GM23338 (cell line): ENCODE results near the gene ATP13A2. TPM values are rescaled to one million over a fixed set of nuclear protein-coding genes. Genes with fewer than 3 reads are reported as not detected.

Experiments used
- ATAC-seq: fragments of 200-7000 bp; cut with Tn5 transposase; 3 replicates; pipeline ENCODE4 v1.9.1; 2020
- DNase-seq: peaks from one replicate; pipeline ENCODE4 v3.0.0-alpha.2; 2015; ENCODE audit warnings: low spot score
- H2AFZ ChIP-seq: fragments of 200-600 bp; sonication (generic); 2 replicates; pipeline ENCODE4 v1.8.0; 2016; ENCODE audit warnings: antibody characterized with exemption, mild to moderate bottlenecking, moderate library complexity
- H3F3A ChIP-seq: fragments of 200-600 bp; sonication (generic); replicated peaks from 2 replicates; pipeline ENCODE4 v1.8.0; 2017; ENCODE audit warnings: antibody characterized with exemption, mixed run types, low read depth
- H3K27ac ChIP-seq: fragments of 200-600 bp; sonication (generic); 2 replicates; pipeline ENCODE4 v1.6.1; 2016; ENCODE audit warnings: low read depth
- H3K27me3 ChIP-seq: fragments of 200-600 bp; sonication (generic); 2 replicates; pipeline ENCODE4 v1.8.0; 2016; ENCODE audit warnings: mild to moderate bottlenecking, mixed run types, moderate library complexity; ENCODE audit not compliant: insufficient read depth
- H3K36me3 ChIP-seq: fragments of 200-600 bp; sonication (generic); 2 replicates; pipeline ENCODE4 v1.8.0; 2016; ENCODE audit warnings: mild to moderate bottlenecking; ENCODE audit not compliant: insufficient read depth
- H3K4me1 ChIP-seq: fragments of 200-600 bp; sonication (generic); 2 replicates; pipeline ENCODE4 v1.8.0; 2016; ENCODE audit warnings: mild to moderate bottlenecking, moderate library complexity; ENCODE audit not compliant: insufficient read depth
- H3K4me2 ChIP-seq: fragments of 200-600 bp; sonication (generic); 2 replicates; pipeline ENCODE4 v1.7.1; 2017; ENCODE audit warnings: mixed run types
- H3K4me3 ChIP-seq: fragments of 200-600 bp; sonication (generic); 2 replicates; pipeline ENCODE4 v1.6.1; 2016; ENCODE audit warnings: mixed run types
- H3K79me2 ChIP-seq: fragments of 200-600 bp; sonication (generic); replicated peaks from 2 replicates; pipeline ENCODE4 v1.8.0; 2017; ENCODE audit warnings: mild to moderate bottlenecking; ENCODE audit not compliant: insufficient read depth
- H3K9me2 ChIP-seq: fragments of 200-600 bp; sonication (generic); 2 replicates; pipeline ENCODE4 v1.8.0; 2017; ENCODE audit not compliant: insufficient read depth
- H4K20me1 ChIP-seq: fragments of 200-600 bp; sonication (generic); replicated peaks from 2 replicates; pipeline ENCODE4 v1.8.0; 2017; ENCODE audit warnings: mild to moderate bottlenecking; ENCODE audit not compliant: insufficient read depth
- H3K27ac Mint-ChIP-seq: 2 replicates; pipeline ENCODE4 v1.8.0; 2020; ENCODE audit warnings: inconsistent platforms, mild to moderate bottlenecking, moderate library complexity, mixed read lengths
- H3K27me3 Mint-ChIP-seq: 3 replicates; pipeline ENCODE4 v1.8.0; 2022; ENCODE audit warnings: low read depth, mild to moderate bottlenecking, moderate library complexity, mixed read lengths, inconsistent platforms; ENCODE audit not compliant: insufficient read depth, poor library complexity
- H3K36me3 Mint-ChIP-seq: 3 replicates; pipeline ENCODE4 v1.8.0; 2021; ENCODE audit warnings: low read depth, mild to moderate bottlenecking, inconsistent platforms, moderate library complexity, mixed read lengths
- H3K4me1 Mint-ChIP-seq: 3 replicates; pipeline ENCODE4 v1.8.0; 2020; ENCODE audit warnings: mild to moderate bottlenecking, inconsistent platforms, mixed read lengths
- H3K4me3 Mint-ChIP-seq: 3 replicates; pipeline ENCODE4 v1.8.0; 2021; ENCODE audit warnings: moderate library complexity, mild to moderate bottlenecking, inconsistent platforms, mixed read lengths
- H3K9me3 Mint-ChIP-seq: 3 replicates; pipeline ENCODE4 v1.8.0; 2020; ENCODE audit warnings: moderate library complexity, mild to moderate bottlenecking, inconsistent platforms, mixed read lengths
- CREB1 ChIP-seq: fragments of 250-450 bp; sonication (Bioruptor Pico); IDR thresholded peaks from 2 replicates; pipeline ENCODE4 v1.5.0; 2020; ENCODE audit warnings: low read depth, mild to moderate bottlenecking, moderate library complexity
- CTCF ChIP-seq, 2 experiments: fragments of 200-600 bp in 1 of 2; sonication (generic) in 1 of 2; conservative IDR thresholded peaks; 2 replicates each; pipeline versions ENCODE4 v1.5.1 to v1.6.1; 2016 to 2017; ENCODE audit warnings: antibody characterized with exemption in 2 of 2, low read depth in 2 of 2, mild to moderate bottlenecking in 2 of 2, moderate library complexity in 1 of 2
- ETS1 ChIP-seq: IDR thresholded peaks from 2 replicates; pipeline ENCODE4 v1.6.1; 2016; ENCODE audit warnings: antibody characterized with exemption
- EZH2 ChIP-seq: fragments of 200-600 bp; sonication (generic); IDR thresholded peaks from one replicate; pipeline ENCODE4 v1.8.0; 2017; ENCODE audit warnings: antibody characterized with exemption, mild to moderate bottlenecking, low read depth; ENCODE audit not compliant: unreplicated experiment
- JUNB ChIP-seq: IDR thresholded peaks from one replicate; pipeline ENCODE4 v1.6.1; 2016; ENCODE audit warnings: antibody characterized with exemption; ENCODE audit not compliant: unreplicated experiment
- REST ChIP-seq: IDR thresholded peaks from one replicate; pipeline ENCODE4 v1.6.1; 2018; ENCODE audit warnings: antibody characterized with exemption; ENCODE audit not compliant: unreplicated experiment
- ZNF114 ChIP-seq: fragments of 250-450 bp; sonication (Bioruptor Pico); IDR thresholded peaks from 2 replicates; pipeline ENCODE4 v1.5.0; 2020; ENCODE audit warnings: mild to moderate bottlenecking, moderate library complexity
- ZNF462 ChIP-seq: fragments of 250-450 bp; sonication (Bioruptor Pico); IDR thresholded peaks from 2 replicates; pipeline ENCODE4 v1.5.0; 2020; ENCODE audit warnings: mild to moderate bottlenecking, moderate library complexity
- polyA plus RNA-seq: library from polyadenylated mRNA; unstranded; fragments of >200 nt; fragmentation: Nextera tagmentation; extraction: Ambion mirVana; gene quantifications from 2 replicates; pipeline ENCODE4 v1.2.1, GENCODE V29; 2016
- total RNA-seq: library from RNA; depleted of rRNA; stranded (reverse); fragments of >200 nt; shearing (Covaris generic); gene quantifications from 2 replicates; pipeline ENCODE4 v1.2.3, GENCODE V29; 2014

Gene ATP13A2
- total and polyA plus RNA-seq, 2 experiments from 2014 or later = 30.1 to 87.7 TPM

- Mint-ChIP-seq H3K4me1 (peaks cover 5% of the 10 kb centered on the region), H3K4me3 (no peak overlapping the region), H3K36me3 (peaks cover 16% of the 10 kb centered on the region; the same call in 2 of the 3 replicates), H3K27me3 (peaks cover 6% of the 10 kb centered on the region), H3K9me3 (no peaks in the 10 kb centered on the region), H3K27ac (no peak overlapping the region)
- Histone ChIP-seq H3K4me3 (no peak overlapping the region), H3K79me2 (0 out of 2 replicates have a peak, but pooled peaks cover 2% of the 10 kb centered on the region), H3K27me3 (no peaks in the 10 kb centered on the region), H3K36me3 (peaks cover 13% of the 10 kb centered on the region; the same call in 1 of the 2 replicates), H3K4me2 (no peak overlapping the region), H3K9me2 (no peaks in the 10 kb centered on the region), H3K4me1 (no peaks in the 10 kb centered on the region), H4K20me1 (no peaks in the 10 kb centered on the region), H3K27ac (no peak overlapping the region), H3F3A (peaks cover 15% of the 10 kb centered on the region; the same call in 1 of the 2 replicates), H2AFZ (no peak overlapping the region)
- DNase-seq (no peak), ATAC-seq (no peak)
- TF ChIP-seq ETS1 (no peak), REST (no peak), JUNB (no peak), ZNF114 (CRISPR knock-in tag) (no peak), CREB1 (no peak), ZNF462 (CRISPR knock-in tag) (no peak), EZH2 (no peak), CTCF (conservative IDR thresholded peaks at IDR 0.05; ENCODE audit: low read depth in 2 of 2) (no peak)
Measured at GRCh38 chr1:16957731-16958130, 54.0 kb downstream of the ATP13A2 start.
